GM10266 (cell line): ENCODE measurements around the gene ASRGL1.

Experiments
- DNase-seq: peaks from one replicate; pipeline ENCODE4 v3.0.0; 2012; ENCODE audit errors: extremely low spot score
- CTCF ChIP-seq: IDR thresholded peaks from 2 replicates; pipeline ENCODE4 v1.5.1; 2012; ENCODE audit warnings: mild to moderate bottlenecking, low read depth; ENCODE audit not compliant: control insufficient read depth, insufficient read depth; ENCODE audit errors: missing control alignments

Gene ASRGL1

GRCh38 chr11:62337303-62338181 is at the start of gene ASRGL1:
Gene ASRGL1 (plus strand): TSS chr11:62337448. CDS start chr11:62337978, 530 bp downstream.
- peak; percentile 73 for DNase-seq
- TF ChIP-seq CTCF = no peak

GRCh38 chr11:62295504-62295903 is 41.7 kb upstream of the ASRGL1 start:
- no peak for DNase-seq
- no peak for TF ChIP-seq CTCF

GRCh38 chr11:62298975-62299374 is 38.3 kb upstream of the ASRGL1 start, which contains the start of gene SCGB1D4:
Gene SCGB1D4 (minus strand): TSS chr11:62299075. CDS start chr11:62299010, 65 bp downstream.
- no peak for DNase-seq
- TF ChIP-seq CTCF = no peak

DNA sequence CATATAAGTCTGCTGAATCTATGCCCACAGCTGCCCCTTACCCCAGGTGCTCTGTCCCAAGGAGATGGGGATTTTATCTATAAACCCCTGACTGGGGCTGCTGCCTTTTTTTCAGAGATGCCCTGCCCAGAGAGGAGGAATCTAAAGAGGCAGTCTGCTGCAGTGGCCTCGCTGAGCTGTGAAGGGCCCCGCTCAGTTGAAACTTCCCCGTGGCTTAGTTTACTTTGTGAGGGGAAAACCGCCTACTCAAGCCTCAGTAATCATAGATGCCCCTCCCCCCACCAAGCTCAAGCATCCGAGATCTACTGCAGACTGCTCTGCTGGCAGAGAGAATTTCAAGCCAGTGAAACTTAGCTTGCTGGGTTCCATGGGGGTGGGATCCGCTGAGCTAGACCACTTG is 31.0 kb upstream of the ASRGL1 start:
- TF ChIP-seq CTCF = no peak
- DNase-seq = no peak

DNA sequence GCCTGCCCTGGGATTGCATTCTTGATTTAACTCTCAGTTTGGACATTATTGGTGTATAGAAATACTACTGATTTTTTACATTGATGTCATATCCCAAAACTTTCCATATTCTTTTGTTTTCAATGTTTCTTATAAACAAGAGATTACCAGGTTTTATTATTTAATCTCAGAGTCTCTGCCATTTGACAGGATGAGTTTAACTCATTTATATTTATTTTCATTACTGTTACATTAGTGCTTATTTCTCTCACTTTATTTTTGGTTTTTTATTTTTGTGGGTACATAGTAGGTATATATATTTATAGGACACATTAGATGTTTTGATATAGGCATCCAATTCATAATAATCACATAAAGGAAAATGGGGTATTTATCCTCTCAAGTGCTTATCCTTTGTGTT is 29.3 kb upstream of the ASRGL1 start:
- no peak for DNase-seq
- TF ChIP-seq CTCF = no peak

- no peak for DNase-seq
- no peak for TF ChIP-seq CTCF
Observed at GRCh38 chr11:62309991-62310390, 27.3 kb upstream of the ASRGL1 start.

DNA sequence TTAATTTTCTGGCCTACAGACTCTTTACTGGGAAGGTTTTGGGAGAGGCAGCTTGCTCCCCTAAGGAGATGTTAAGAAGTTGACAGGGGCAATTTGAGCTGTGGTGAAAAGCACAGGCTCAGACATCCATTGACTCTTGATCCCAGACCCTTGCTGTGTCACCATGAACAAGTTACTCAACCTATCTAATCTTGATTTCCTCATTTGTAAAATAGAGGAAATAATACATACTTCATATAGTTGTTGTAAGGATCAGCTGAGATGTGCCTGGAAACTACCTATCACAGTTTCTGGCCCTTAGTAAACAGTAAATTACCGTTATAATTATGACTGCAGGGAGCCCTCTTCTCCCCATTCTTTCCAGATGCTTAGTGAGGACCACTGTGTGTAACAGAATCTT is 21.8 kb upstream of the ASRGL1 start:
- no peak for DNase-seq
- TF ChIP-seq CTCF = no peak
